SK-N-DZ (cell line): ENCODE data around the gene VRK2.
"Not testable (repeated sequence)": the region's sequence is repeated elsewhere in the genome, so short reads cannot be mapped to it uniquely, and the experiment has no call there.

Experiments used
- DNase-seq: peaks from one replicate; pipeline ENCODE4 v3.0.0-alpha.2; 2015; ENCODE audit warnings: low spot score

VRK2 gene

GRCh38 chr2:58054264-58054663 lies 7.7 kb downstream of the VRK2 start:
- no peak for DNase-seq

- no peak for DNase-seq
These were observed 8.6 kb downstream of the VRK2 start for GRCh38 chr2:58055033-58055786.

GRCh38 chr2:58056192-58056916 lies 9.7 kb downstream of the VRK2 start:
- no peak for DNase-seq

GRCh38 chr2:58057707-58058530 lies 11.3 kb downstream of the VRK2 start:
- no peak for DNase-seq

GRCh38 chr2:58063641-58064040 lies 17.0 kb downstream of the VRK2 start:
- no peak for DNase-seq

- no peak for DNase-seq
These were observed 17.5 kb downstream of the VRK2 start for GRCh38 chr2:58064086-58064485.

- DNase-seq, result no peak
These were observed 18.6 kb downstream of the VRK2 start for GRCh38 chr2:58065248-58065647.

GRCh38 chr2:58067001-58067400 lies 20.4 kb downstream of the VRK2 start:
- no peak for DNase-seq

- DNase-seq, result no peak
These were observed 24.2 kb downstream of the VRK2 start for GRCh38 chr2:58070765-58071164.

- no peak for DNase-seq
These were observed 25.5 kb downstream of the VRK2 start for GRCh38 chr2:58072102-58072501.

GRCh38 chr2:58073008-58073407 lies 26.4 kb downstream of the VRK2 start:
- no peak for DNase-seq

GRCh38 chr2:58073751-58074150 lies 27.1 kb downstream of the VRK2 start:
- DNase-seq, result no peak

- DNase-seq, result peak; percentile 9
These were observed 34.4 kb downstream of the VRK2 start for GRCh38 chr2:58081000-58081399.

- DNase-seq, result no peak
These were observed 42.5 kb downstream of the VRK2 start for GRCh38 chr2:58089081-58089480.

- DNase-seq, result not testable (repeated sequence)
These were observed 46.2 kb downstream of the VRK2 start for GRCh38 chr2:58092772-58093171.

GRCh38 chr2:58097025-58097424 lies 50.4 kb downstream of the VRK2 start:
- no peak for DNase-seq

- DNase-seq, result no peak
These were observed 51.9 kb downstream of the VRK2 start for GRCh38 chr2:58098254-58099095.

GRCh38 chr2:58099096-58099769 lies 52.6 kb downstream of the VRK2 start:
- no peak for DNase-seq

GRCh38 chr2:58101500-58101899 lies 54.9 kb downstream of the VRK2 start:
- DNase-seq, result no peak

GRCh38 chr2:58106896-58107295 lies 60.3 kb downstream of the VRK2 start:
- no peak for DNase-seq
